NOMO-1 (cell line): Measurements from ENCODE around the gene ASTN2.

Experiments
- DNase-seq, 2 experiments: peaks; one replicate each; lab custom pipeline; 2025; ENCODE audit not compliant: unreplicated experiment in 2 of 2; lab: John Stamatoyannopoulos, UW

The ASTN2 gene

GRCh38 chr9:117368684-117369230 lies 46.1 kb downstream of the ASTN2 start:
- no peak for DNase-seq

GRCh38 chr9:117365438-117365837 lies 49.4 kb downstream of the ASTN2 start:
- no peak for DNase-seq

DNA sequence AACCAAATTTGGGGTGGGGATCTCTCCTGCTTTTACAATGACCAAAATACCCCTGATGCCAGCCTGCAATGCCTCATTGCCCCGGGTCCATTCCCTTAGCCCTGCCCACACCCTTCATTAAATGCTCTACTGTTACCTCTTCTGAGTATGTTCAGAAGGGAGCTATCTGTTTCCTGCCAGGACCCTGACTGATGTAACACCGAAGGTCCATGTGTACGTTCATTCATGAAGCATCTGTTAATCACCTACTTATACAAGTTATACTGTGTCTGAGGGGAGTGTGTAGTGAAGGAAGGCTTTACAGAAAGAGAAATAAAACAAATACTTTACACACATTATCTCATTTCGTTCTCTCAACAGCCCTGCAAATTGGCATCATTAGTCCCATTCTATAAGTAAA lies 51.9 kb downstream of the ASTN2 start:
- DNase-seq = no peak

- no peak for DNase-seq
These were observed 54.9 kb downstream of the ASTN2 start for GRCh38 chr9:117359910-117360309.

GRCh38 chr9:117355542-117355941 lies 59.3 kb downstream of the ASTN2 start:
- no peak for DNase-seq

DNA sequence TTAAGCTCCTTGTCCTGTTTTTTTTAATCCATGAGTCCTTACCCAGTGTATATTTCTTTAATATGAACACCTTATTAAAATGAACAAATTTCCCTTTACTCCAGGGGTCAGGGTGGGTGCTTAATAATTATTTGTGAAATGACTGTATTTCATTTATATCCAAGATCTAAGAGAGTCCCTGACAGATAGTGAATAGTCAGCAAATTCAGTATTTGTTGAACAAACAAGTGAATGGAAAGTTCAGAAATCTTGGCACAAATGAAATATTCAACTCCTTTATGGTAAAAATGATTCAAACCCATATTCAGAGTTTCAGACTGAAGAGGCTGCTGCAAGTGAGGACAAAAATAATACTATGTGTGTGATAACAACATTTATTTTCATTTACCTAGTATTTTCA lies 59.9 kb downstream of the ASTN2 start:
- no peak for DNase-seq

DNA sequence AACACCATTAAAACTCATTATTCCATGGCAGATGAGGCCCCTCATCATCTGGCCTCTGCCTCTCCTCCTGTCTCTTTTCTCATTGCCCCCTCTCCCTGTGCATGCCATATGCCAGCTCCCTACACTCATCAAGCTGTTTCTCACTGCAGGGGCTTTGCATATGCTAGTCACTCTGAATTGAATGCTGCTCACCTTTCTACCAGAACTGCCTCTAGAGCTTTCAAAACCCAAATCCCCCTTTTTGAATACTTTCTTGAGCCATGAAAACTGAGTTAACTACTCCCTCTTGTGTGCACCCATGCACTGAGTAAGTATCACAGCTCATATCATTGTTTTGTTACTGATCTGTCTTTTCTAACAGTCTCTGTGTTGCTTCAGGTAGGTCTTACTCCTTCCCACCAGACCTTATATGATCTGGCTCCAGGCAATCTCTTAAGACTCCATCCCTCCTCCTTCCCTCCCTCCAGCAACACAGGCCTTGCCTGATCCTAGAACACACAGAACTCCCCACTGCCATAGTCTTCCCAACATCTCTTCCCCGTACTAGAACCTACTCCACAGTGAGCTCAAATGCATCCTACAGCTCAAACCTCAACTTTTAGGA lies 60.5 kb downstream of the ASTN2 start:
- DNase-seq = no peak

GRCh38 chr9:117344892-117345660 lies 69.8 kb downstream of the ASTN2 start:
- no peak for DNase-seq

DNA sequence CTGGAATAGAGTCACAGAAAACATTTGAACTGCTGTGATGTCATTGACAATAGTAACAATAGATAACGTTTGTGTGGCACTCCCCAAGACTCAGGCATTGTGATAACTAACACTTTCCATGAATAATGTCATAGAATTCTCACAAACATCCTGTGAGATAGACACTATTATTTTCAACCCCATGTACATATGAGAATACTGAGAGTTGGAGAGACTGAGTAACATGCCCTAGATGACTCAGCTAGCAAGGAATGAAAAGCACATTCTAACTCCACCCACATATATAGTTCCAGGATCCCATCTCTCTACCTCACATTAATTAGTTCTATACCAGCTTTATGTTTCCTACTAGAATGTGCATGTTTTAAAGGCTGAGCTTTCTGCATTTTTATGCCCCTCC lies 71.4 kb downstream of the ASTN2 start:
- DNase-seq = no peak

DNA sequence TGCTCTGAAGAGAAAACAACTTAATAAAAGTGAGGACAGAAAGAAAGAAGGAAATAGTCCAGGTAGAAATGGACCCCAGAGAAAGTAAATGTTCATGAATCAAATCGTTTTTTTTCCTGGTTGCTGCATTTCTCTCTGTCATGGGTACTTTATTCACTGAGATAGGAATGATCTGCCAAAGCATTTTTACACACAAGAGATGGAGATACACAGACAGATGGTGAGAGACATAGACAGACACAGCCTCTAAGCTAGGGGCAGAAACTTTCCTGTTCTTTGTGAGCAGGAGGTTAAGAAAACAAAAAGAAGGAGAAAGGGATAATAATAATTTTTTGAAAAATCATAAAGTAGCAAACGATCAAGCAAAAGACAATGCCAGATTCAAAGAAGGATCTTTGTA lies 73.7 kb downstream of the ASTN2 start:
- no peak for DNase-seq

- no peak for DNase-seq
These were observed 74.4 kb downstream of the ASTN2 start for GRCh38 chr9:117340422-117340821.

- no peak for DNase-seq
These were observed 78.9 kb downstream of the ASTN2 start for GRCh38 chr9:117335837-117336433.

GRCh38 chr9:117334101-117334500 lies 80.8 kb downstream of the ASTN2 start:
- DNase-seq = no peak

DNA sequence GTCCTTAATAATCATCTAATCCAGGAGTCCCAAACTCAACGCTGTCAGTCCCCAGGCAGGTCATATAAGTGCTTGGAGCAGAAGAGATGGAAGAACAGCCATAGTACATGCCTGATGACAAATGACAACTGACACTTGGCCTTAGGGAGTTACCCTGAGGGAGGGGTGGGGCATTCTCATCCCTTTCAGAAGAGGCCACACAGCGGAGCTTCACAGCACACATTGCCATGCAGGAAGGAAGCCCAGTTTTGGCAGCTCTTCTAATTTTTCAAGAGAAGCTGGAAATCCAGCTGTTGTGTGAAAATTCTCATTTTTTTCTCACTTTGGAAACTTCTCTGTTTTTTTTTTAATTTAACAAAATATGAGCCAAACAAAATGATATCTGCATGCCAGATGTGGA lies 89.0 kb downstream of the ASTN2 start:
- no peak for DNase-seq

DNA sequence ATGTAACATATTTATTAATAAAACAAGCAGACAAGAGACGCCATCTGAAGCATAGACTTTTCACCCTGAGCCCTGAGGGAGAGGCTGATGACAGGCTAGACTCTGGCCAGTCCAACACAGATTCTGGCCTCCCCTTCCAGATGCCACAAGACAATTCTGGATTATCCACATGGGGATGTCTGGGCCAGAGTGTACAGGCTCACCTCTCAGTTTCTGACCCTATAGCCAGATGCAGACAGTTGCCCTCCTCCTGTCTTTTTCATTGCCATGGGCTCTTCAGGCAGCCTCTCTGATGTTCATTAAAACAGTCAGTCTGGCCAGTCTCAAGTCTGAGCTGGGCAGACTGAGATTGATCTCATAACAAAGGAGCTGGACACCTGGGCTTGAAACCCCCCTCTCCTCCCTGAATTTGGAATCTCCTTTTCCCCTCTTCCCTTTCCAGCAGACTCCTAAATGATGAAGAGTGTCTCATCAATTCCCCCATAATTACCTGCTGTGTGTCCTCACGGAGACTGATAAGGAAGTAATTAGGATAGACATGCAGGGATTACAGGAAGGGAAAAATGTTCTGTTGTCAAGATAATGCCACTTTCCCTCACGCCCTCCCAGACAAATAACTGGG lies 89.6 kb downstream of the ASTN2 start:
- no peak for DNase-seq

DNA sequence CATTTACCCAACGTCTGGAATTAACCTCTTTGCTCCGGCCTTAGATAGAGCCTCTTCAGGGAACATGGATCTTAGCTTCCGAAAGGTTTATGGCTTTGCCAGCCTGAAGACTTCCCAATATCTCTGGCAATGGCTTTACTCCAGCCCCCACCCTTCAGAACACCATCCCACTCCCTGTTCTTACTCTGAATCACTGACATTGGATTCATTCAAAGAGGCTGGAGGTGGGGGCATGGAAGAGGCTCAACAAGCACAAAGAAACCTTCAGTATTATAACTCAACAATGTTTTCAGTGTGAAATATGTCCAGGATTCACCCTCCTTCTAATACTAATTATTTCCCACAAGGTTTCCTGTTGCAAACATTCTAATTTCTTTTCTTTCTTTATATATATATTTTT lies 91.5 kb downstream of the ASTN2 start:
- DNase-seq = no peak

DNA sequence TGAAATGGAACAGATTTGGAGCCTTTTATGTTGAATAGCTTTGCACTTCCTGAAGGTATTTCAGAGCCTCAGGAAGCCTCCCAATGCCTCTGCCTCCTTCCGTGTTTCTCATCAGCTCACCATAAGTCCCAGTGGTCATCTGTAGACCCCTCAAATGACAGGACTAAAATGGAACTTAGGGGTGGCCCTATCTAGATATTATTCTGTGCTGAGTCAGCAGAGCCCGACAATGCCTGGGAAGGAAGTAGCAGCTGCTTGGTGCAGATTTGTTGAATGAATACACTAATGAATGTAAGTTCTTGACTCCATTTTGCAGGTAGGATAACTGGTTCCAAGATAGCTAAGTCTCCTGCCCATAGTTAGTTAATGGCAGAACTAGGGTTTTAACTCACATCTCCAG lies 97.7 kb downstream of the ASTN2 start:
- no peak for DNase-seq

- no peak for DNase-seq
These were observed 99.6 kb downstream of the ASTN2 start for GRCh38 chr9:117315236-117315635.

DNA sequence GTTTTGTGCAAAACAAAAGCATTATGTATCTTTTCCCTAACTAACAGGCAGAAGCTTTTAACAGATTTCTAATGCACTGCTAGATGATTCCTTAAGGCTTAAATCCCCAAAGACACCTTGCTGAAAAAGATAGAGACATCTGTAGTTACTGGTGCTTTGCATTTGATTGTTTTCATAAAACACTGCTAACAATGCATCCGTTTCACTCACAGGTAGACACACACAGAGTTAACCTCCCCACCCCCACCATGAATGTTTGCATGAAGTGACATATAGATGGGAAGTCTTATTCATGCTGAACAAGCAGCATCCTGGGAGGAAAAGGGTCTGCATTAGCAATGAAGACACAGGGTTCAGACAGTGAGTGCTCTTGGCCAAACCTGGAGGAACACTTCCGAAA lies 100.9 kb downstream of the ASTN2 start:
- DNase-seq = no peak

GRCh38 chr9:117307701-117308100 lies 107.2 kb downstream of the ASTN2 start:
- DNase-seq = no peak

- DNase-seq = no peak
These were observed 108.8 kb downstream of the ASTN2 start for GRCh38 chr9:117306032-117306431.

DNA sequence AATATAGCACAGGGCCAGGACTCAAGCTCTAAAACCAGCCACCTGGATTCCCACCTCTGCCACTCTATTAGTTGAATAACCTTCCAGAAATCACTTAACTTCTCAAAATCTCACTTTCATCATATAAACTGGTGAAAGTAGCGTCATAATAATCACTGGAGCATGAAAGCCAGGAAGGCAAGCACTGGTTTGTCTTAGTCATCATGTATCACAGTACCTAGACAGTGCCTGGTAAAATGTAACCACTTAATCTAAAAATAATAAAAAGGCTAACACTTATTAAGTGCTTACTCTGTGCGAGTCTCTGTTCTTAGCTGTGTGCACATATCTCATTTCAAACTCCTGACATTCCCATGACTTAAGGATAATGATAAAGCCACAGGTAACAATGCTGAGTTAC lies 109.4 kb downstream of the ASTN2 start:
- DNase-seq = no peak
